NT2/D1 (cell line): ENCODE data around the gene FAP.

Experiments
- DNase-seq: peaks from one replicate; pipeline ENCODE4 v3.0.0-alpha.2; 2011; ENCODE audit warnings: low read depth, low spot score
- H3K27me3 ChIP-seq: 2 replicates; pipeline ENCODE4 v1.6.0; 2011; ENCODE audit warnings: mild to moderate bottlenecking; ENCODE audit not compliant: insufficient read length, insufficient read depth
- H3K36me3 ChIP-seq: 2 replicates; pipeline ENCODE4 v1.6.1; 2011; ENCODE audit warnings: mild to moderate bottlenecking, low read length, mixed read lengths; ENCODE audit not compliant: insufficient read depth, insufficient read length
- H3K4me1 ChIP-seq: 2 replicates; pipeline ENCODE4 v1.5.1; 2011; ENCODE audit not compliant: insufficient read depth, insufficient read length
- H3K4me3 ChIP-seq: 2 replicates; pipeline ENCODE4 v1.5.1; 2011; ENCODE audit warnings: low read depth; ENCODE audit not compliant: insufficient read length
- H3K9ac ChIP-seq: 2 replicates; pipeline ENCODE4 v1.6.0; 2011; ENCODE audit warnings: low read depth; ENCODE audit not compliant: insufficient read length
- H3K9me3 ChIP-seq: 2 replicates; pipeline ENCODE4 v1.5.1; 2011; ENCODE audit warnings: mild to moderate bottlenecking, low read length; ENCODE audit not compliant: insufficient read depth
- SUZ12 ChIP-seq: IDR thresholded peaks from 2 replicates; pipeline ENCODE4 v1.6.1; 2011; ENCODE audit not compliant: insufficient read length, insufficient read depth; ENCODE audit errors: extremely low read depth
- YY1 ChIP-seq: IDR thresholded peaks from 2 replicates; pipeline ENCODE4 v1.6.1; 2011; ENCODE audit not compliant: insufficient read length, insufficient read depth
- ZNF274 ChIP-seq: IDR thresholded peaks from 2 replicates; pipeline ENCODE4 v1.6.1; 2011; ENCODE audit warnings: mild to moderate bottlenecking, low read depth, low read length

FAP gene

GRCh38 chr2:162149940-162150339 is 93.3 kb downstream of the FAP start:
- Histone ChIP-seq H3K4me1 (no peaks in the 10 kb centered on the region), H3K4me3 (no peak overlapping the region), H3K27me3 (no peaks in the 10 kb centered on the region), H3K9me3 (no peaks in the 10 kb centered on the region), H3K9ac (no peak overlapping the region), H3K36me3 (no peaks in the 10 kb centered on the region)
- DNase-seq = peak; percentile 5
- TF ChIP-seq YY1 (no peak), ZNF274 (no peak), SUZ12 (no peak)

GRCh38 chr2:162149466-162149865 is 93.8 kb downstream of the FAP start:
- Histone ChIP-seq H3K27me3 (no peaks in the 10 kb centered on the region), H3K36me3 (no peaks in the 10 kb centered on the region), H3K9ac (no peak overlapping the region), H3K4me1 (no peaks in the 10 kb centered on the region), H3K4me3 (no peak overlapping the region), H3K9me3 (no peaks in the 10 kb centered on the region)
- DNase-seq = no peak
- TF ChIP-seq YY1 (no peak), ZNF274 (no peak), SUZ12 (no peak)

- Histone ChIP-seq H3K4me3 (no peak overlapping the region), H3K36me3 (no peaks in the 10 kb centered on the region), H3K4me1 (no peaks in the 10 kb centered on the region), H3K9ac (no peak overlapping the region), H3K27me3 (no peaks in the 10 kb centered on the region), H3K9me3 (no peaks in the 10 kb centered on the region)
- DNase-seq = no peak
- TF ChIP-seq SUZ12 (no peak), ZNF274 (no peak), YY1 (no peak)
Observed at GRCh38 chr2:162148956-162149355, 94.3 kb downstream of the FAP start.

GRCh38 chr2:162143969-162144368 is 99.3 kb downstream of the FAP start:
- no peak for TF ChIP-seq YY1
- no peak for TF ChIP-seq SUZ12
- no peak for TF ChIP-seq ZNF274
- no peak for DNase-seq
- Histone ChIP-seq H3K4me1 (no peaks in the 10 kb centered on the region), H3K9ac (no peak overlapping the region), H3K4me3 (no peak overlapping the region), H3K27me3 (no peaks in the 10 kb centered on the region), H3K36me3 (no peaks in the 10 kb centered on the region), H3K9me3 (no peaks in the 10 kb centered on the region)

GRCh38 chr2:162138310-162138709 is 104.9 kb downstream of the FAP start:
- no peak overlapping the region for H3K4me3 ChIP-seq
- H3K27me3 ChIP-seq = no peaks in the 10 kb centered on the region
- H3K9ac ChIP-seq = no peak overlapping the region
- no peaks in the 10 kb centered on the region for H3K4me1 ChIP-seq
- no peak for DNase-seq
- no peaks in the 10 kb centered on the region for H3K9me3 ChIP-seq
- no peaks in the 10 kb centered on the region for H3K36me3 ChIP-seq
- TF ChIP-seq YY1 = no peak
- no peak for TF ChIP-seq SUZ12
- TF ChIP-seq ZNF274 = no peak

- no peak for DNase-seq
- Histone ChIP-seq H3K9ac (no peak overlapping the region), H3K27me3 (no peaks in the 10 kb centered on the region), H3K4me3 (no peak overlapping the region), H3K36me3 (no peaks in the 10 kb centered on the region), H3K9me3 (no peaks in the 10 kb centered on the region), H3K4me1 (peaks cover 4% of the 10 kb centered on the region)
- TF ChIP-seq ZNF274 = no peak
- no peak for TF ChIP-seq YY1
- no peak for TF ChIP-seq SUZ12
Observed at GRCh38 chr2:162127422-162127821, 115.8 kb downstream of the FAP start.

GRCh38 chr2:162126527-162126926 is 116.7 kb downstream of the FAP start:
- Histone ChIP-seq H3K9me3 (no peaks in the 10 kb centered on the region), H3K4me3 (no peak overlapping the region), H3K36me3 (no peaks in the 10 kb centered on the region), H3K27me3 (no peaks in the 10 kb centered on the region), H3K4me1 (peaks cover 4% of the 10 kb centered on the region), H3K9ac (no peak overlapping the region)
- no peak for DNase-seq
- TF ChIP-seq ZNF274 = no peak
- TF ChIP-seq YY1 = no peak
- no peak for TF ChIP-seq SUZ12

GRCh38 chr2:162126111-162126519 is 117.1 kb downstream of the FAP start:
- TF ChIP-seq YY1 (no peak), ZNF274 (no peak), SUZ12 (no peak)

More at GRCh38 chr2:162126111-162126519, 117.1 kb downstream of the FAP start:
- DNase-seq = no peak
- Histone ChIP-seq H3K4me1 (peaks cover 4% of the 10 kb centered on the region), H3K27me3 (no peaks in the 10 kb centered on the region), H3K9ac (no peak overlapping the region), H3K36me3 (no peaks in the 10 kb centered on the region), H3K4me3 (no peak overlapping the region), H3K9me3 (no peaks in the 10 kb centered on the region)
